Cerebellar cortex (tissue), 1 donor: Measurements from ENCODE around the gene SPEF2.

Experiments used
- DNase-seq: peaks from one replicate; pipeline ENCODE4 v3.0.0-alpha.2; 2015; ENCODE audit warnings: low spot score

The SPEF2 gene

GRCh38 chr5:35707659-35708058 lies 90.0 kb downstream of the SPEF2 start:
- no peak for DNase-seq

GRCh38 chr5:35709688-35710087 lies 92.0 kb downstream of the SPEF2 start:
- DNase-seq, result no peak

- no peak for DNase-seq
Observed at GRCh38 chr5:35717718-35718117, 100.1 kb downstream of the SPEF2 start.

GRCh38 chr5:35735718-35736117 lies 118.1 kb downstream of the SPEF2 start:
- DNase-seq, result no peak

- DNase-seq, result no peak
Observed at GRCh38 chr5:35736280-35736679, 118.6 kb downstream of the SPEF2 start.

- DNase-seq, result no peak
Observed at GRCh38 chr5:35741126-35741716, 123.6 kb downstream of the SPEF2 start.

GRCh38 chr5:35741971-35742370 lies 124.3 kb downstream of the SPEF2 start:
- no peak for DNase-seq

GRCh38 chr5:35743644-35744043 lies 126.0 kb downstream of the SPEF2 start:
- DNase-seq, result no peak

GRCh38 chr5:35745193-35745592 lies 127.5 kb downstream of the SPEF2 start:
- no peak for DNase-seq

GRCh38 chr5:35745660-35746059 lies 128.0 kb downstream of the SPEF2 start:
- DNase-seq, result no peak

GRCh38 chr5:35752012-35752411 lies 134.3 kb downstream of the SPEF2 start:
- DNase-seq, result no peak

GRCh38 chr5:35753500-35753899 lies 135.8 kb downstream of the SPEF2 start:
- DNase-seq, result no peak

GRCh38 chr5:35754481-35754880 lies 136.8 kb downstream of the SPEF2 start:
- DNase-seq, result no peak

- no peak for DNase-seq
Observed at GRCh38 chr5:35755966-35756365, 138.3 kb downstream of the SPEF2 start.

- no peak for DNase-seq
Observed at GRCh38 chr5:35758151-35758724, 140.6 kb downstream of the SPEF2 start.

- DNase-seq, result no peak
Observed at GRCh38 chr5:35761541-35761940, 143.9 kb downstream of the SPEF2 start.

GRCh38 chr5:35762368-35762767 lies 144.7 kb downstream of the SPEF2 start:
- no peak for DNase-seq

GRCh38 chr5:35765921-35766320 lies 148.3 kb downstream of the SPEF2 start:
- no peak for DNase-seq

- no peak for DNase-seq
Observed at GRCh38 chr5:35771300-35771699, 153.6 kb downstream of the SPEF2 start.

GRCh38 chr5:35771839-35772238 lies 154.2 kb downstream of the SPEF2 start:
- no peak for DNase-seq

- DNase-seq, result no peak
Observed at GRCh38 chr5:35773967-35774366, 156.3 kb downstream of the SPEF2 start.

- no peak for DNase-seq
Observed at GRCh38 chr5:35776757-35777156, 159.1 kb downstream of the SPEF2 start.

- DNase-seq, result peak; percentile 58
Observed at GRCh38 chr5:35777358-35778087, 159.9 kb downstream of the SPEF2 start.
